GM19099 (cell line): ENCODE measurements around the gene SYPL2.

Experiments
- POLR2A ChIP-seq: IDR thresholded peaks from 3 replicates; pipeline ENCODE4 v1.6.1; 2011; ENCODE audit warnings: low read depth; ENCODE audit not compliant: insufficient read length; ENCODE audit errors: extremely low read depth

SYPL2 gene

GRCh38 chr1:109516872-109517271 is 50.5 kb downstream of the SYPL2 start:
- TF ChIP-seq POLR2A: no peak

GRCh38 chr1:109517337-109517736 is 51.0 kb downstream of the SYPL2 start:
- no peak for TF ChIP-seq POLR2A

GRCh38 chr1:109521002-109521951 is 54.9 kb downstream of the SYPL2 start:
- no peak for TF ChIP-seq POLR2A

DNA sequence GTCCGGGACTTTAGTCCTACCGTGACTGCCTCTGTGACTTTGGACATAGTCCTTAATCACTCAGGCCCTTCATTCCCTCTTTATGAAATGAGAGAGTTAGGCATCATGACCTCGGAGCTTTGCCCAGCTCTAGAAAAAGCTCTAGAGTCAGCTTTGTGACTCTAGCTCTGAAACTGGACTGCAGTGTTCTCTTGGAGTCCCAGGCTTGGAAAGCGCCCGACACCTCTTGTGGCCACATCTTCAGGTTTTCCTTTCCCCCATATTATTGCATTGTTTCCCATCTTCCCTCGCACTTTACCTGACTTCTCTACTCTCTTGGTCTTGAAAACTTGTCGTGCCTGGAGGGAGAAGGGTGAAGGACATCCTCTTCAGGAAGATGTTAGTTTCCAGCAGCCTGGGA is 55.7 kb downstream of the SYPL2 start:
- no peak for TF ChIP-seq POLR2A

DNA sequence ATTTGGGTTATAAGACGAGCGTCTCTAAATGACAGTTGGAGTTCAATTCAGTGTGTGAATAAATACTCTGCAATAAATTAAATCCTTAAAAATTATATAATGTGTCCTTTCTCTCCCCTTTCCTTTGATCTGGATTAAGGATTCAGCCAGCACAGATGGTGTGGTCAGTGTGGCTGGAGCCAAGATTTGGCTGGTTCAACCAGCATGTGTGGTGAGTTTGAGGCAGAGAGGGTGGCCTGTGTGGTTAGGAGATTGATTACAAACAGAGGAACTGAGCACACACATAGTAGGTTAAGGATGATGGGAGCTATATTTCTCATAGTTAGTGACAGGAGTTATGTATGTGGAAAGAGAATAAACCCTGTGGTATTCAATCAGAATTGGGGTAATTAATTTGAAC is 57.4 kb downstream of the SYPL2 start:
- TF ChIP-seq POLR2A: no peak

- no peak for TF ChIP-seq POLR2A
These were observed 60.9 kb downstream of the SYPL2 start for GRCh38 chr1:109527098-109527811.

GRCh38 chr1:109527846-109528695 is 61.7 kb downstream of the SYPL2 start:
- TF ChIP-seq POLR2A: no peak

DNA sequence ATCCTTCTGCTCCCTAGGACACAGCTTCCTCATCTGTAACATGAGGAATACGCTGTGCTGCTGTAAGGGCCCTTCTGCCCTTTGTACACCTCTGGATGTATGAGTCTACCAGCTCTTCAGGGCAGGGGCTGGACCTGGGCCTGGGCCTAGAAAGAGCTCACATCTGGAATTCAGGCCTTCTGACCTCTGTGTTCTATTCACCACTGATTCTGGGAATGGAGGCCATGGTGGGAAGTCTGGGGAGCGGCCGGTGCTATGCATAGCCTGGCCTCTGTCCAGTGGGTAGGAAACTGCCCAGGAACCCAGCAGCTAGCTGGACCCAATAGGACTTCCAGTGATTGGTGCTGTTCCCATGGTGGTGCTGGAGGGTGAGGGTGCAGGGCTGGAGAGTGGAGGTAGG is 62.4 kb downstream of the SYPL2 start:
- TF ChIP-seq POLR2A: no peak

DNA sequence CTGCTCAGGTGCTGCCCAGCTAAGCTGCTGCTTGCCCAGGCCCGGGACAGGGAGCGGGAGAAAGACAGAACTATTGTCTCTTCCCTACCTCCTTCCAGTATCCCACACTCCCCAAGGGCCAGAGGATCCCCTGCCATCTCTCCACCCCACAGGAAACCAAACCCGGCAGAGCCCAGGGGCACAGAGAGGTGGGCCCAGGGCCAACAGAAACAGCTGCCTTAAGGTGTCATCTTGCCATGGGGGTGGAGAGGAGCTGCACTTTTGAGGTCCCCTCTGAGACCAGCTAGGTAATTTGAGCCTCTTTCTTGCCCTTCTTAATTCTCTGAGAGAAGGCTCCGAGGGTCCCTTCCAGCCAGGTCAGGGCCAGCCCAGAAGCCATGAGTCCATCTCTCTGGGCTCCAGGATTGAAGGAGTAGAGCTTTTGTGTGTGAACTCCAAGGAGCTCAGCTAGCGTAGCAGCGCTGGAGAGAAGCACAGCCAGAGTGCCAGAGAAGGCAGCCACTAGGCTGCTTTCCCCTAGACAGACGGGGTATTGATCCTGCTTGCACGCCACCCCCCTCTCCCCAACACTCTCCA is 63.6 kb downstream of the SYPL2 start:
- no peak for TF ChIP-seq POLR2A

GRCh38 chr1:109530457-109531087 is 64.2 kb downstream of the SYPL2 start:
- TF ChIP-seq POLR2A: no peak

DNA sequence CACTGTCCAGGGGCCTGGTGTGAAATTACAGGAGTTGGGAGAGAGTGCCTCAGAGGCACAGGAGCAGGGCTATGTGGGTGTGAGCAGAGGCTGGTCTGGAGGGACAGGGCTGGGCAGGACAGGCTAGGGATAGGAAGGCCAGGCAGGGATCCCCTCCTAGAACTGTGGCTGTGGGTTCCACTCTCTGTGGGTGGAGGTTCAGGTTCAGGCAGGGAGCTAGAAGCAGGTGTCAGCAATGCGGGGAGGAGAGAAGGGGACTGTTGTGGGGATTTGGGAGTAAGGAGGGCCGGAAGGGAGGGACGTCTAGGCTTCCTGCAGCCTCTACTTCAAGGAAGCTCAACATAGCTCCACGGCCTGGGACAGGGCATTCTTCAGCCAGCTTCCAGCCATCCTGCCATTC is 65.0 kb downstream of the SYPL2 start:
- TF ChIP-seq POLR2A: no peak
